GM23338 (cell line): ENCODE results near the gene SHROOM2. TPM values are rescaled to one million over a fixed set of nuclear protein-coding genes. Genes with fewer than 3 reads are reported as not detected.

Experiments used
- ATAC-seq: fragments of 200-7000 bp; cut with Tn5 transposase; 3 replicates; pipeline ENCODE4 v1.9.1; 2020
- DNase-seq: peaks from one replicate; pipeline ENCODE4 v3.0.0-alpha.2; 2015; ENCODE audit warnings: low spot score
- H2AFZ ChIP-seq: fragments of 200-600 bp; sonication (generic); 2 replicates; pipeline ENCODE4 v1.8.0; 2016; ENCODE audit warnings: antibody characterized with exemption, mild to moderate bottlenecking, moderate library complexity
- H3F3A ChIP-seq: fragments of 200-600 bp; sonication (generic); replicated peaks from 2 replicates; pipeline ENCODE4 v1.8.0; 2017; ENCODE audit warnings: antibody characterized with exemption, mixed run types, low read depth
- H3K27ac ChIP-seq: fragments of 200-600 bp; sonication (generic); 2 replicates; pipeline ENCODE4 v1.6.1; 2016; ENCODE audit warnings: low read depth
- H3K27me3 ChIP-seq: fragments of 200-600 bp; sonication (generic); 2 replicates; pipeline ENCODE4 v1.8.0; 2016; ENCODE audit warnings: mild to moderate bottlenecking, mixed run types, moderate library complexity; ENCODE audit not compliant: insufficient read depth
- H3K36me3 ChIP-seq: fragments of 200-600 bp; sonication (generic); 2 replicates; pipeline ENCODE4 v1.8.0; 2016; ENCODE audit warnings: mild to moderate bottlenecking; ENCODE audit not compliant: insufficient read depth
- H3K4me1 ChIP-seq: fragments of 200-600 bp; sonication (generic); 2 replicates; pipeline ENCODE4 v1.8.0; 2016; ENCODE audit warnings: mild to moderate bottlenecking, moderate library complexity; ENCODE audit not compliant: insufficient read depth
- H3K4me2 ChIP-seq: fragments of 200-600 bp; sonication (generic); 2 replicates; pipeline ENCODE4 v1.7.1; 2017; ENCODE audit warnings: mixed run types
- H3K4me3 ChIP-seq: fragments of 200-600 bp; sonication (generic); 2 replicates; pipeline ENCODE4 v1.6.1; 2016; ENCODE audit warnings: mixed run types
- H3K79me2 ChIP-seq: fragments of 200-600 bp; sonication (generic); replicated peaks from 2 replicates; pipeline ENCODE4 v1.8.0; 2017; ENCODE audit warnings: mild to moderate bottlenecking; ENCODE audit not compliant: insufficient read depth
- H3K9me2 ChIP-seq: fragments of 200-600 bp; sonication (generic); 2 replicates; pipeline ENCODE4 v1.8.0; 2017; ENCODE audit not compliant: insufficient read depth
- H4K20me1 ChIP-seq: fragments of 200-600 bp; sonication (generic); replicated peaks from 2 replicates; pipeline ENCODE4 v1.8.0; 2017; ENCODE audit warnings: mild to moderate bottlenecking; ENCODE audit not compliant: insufficient read depth
- H3K27ac Mint-ChIP-seq: 2 replicates; pipeline ENCODE4 v1.8.0; 2020; ENCODE audit warnings: inconsistent platforms, mild to moderate bottlenecking, moderate library complexity, mixed read lengths
- H3K27me3 Mint-ChIP-seq: 3 replicates; pipeline ENCODE4 v1.8.0; 2022; ENCODE audit warnings: low read depth, mild to moderate bottlenecking, moderate library complexity, mixed read lengths, inconsistent platforms; ENCODE audit not compliant: insufficient read depth, poor library complexity
- H3K36me3 Mint-ChIP-seq: 3 replicates; pipeline ENCODE4 v1.8.0; 2021; ENCODE audit warnings: low read depth, mild to moderate bottlenecking, inconsistent platforms, moderate library complexity, mixed read lengths
- H3K4me1 Mint-ChIP-seq: 3 replicates; pipeline ENCODE4 v1.8.0; 2020; ENCODE audit warnings: mild to moderate bottlenecking, inconsistent platforms, mixed read lengths
- H3K4me3 Mint-ChIP-seq: 3 replicates; pipeline ENCODE4 v1.8.0; 2021; ENCODE audit warnings: moderate library complexity, mild to moderate bottlenecking, inconsistent platforms, mixed read lengths
- H3K9me3 Mint-ChIP-seq: 3 replicates; pipeline ENCODE4 v1.8.0; 2020; ENCODE audit warnings: moderate library complexity, mild to moderate bottlenecking, inconsistent platforms, mixed read lengths
- CREB1 ChIP-seq: fragments of 250-450 bp; sonication (Bioruptor Pico); IDR thresholded peaks from 2 replicates; pipeline ENCODE4 v1.5.0; 2020; ENCODE audit warnings: low read depth, mild to moderate bottlenecking, moderate library complexity
- CTCF ChIP-seq, 2 experiments: fragments of 200-600 bp in 1 of 2; sonication (generic) in 1 of 2; conservative IDR thresholded peaks; 2 replicates each; pipeline versions ENCODE4 v1.5.1 to v1.6.1; 2016 to 2017; ENCODE audit warnings: antibody characterized with exemption in 2 of 2, low read depth in 2 of 2, mild to moderate bottlenecking in 2 of 2, moderate library complexity in 1 of 2
- ETS1 ChIP-seq: IDR thresholded peaks from 2 replicates; pipeline ENCODE4 v1.6.1; 2016; ENCODE audit warnings: antibody characterized with exemption
- EZH2 ChIP-seq: fragments of 200-600 bp; sonication (generic); IDR thresholded peaks from one replicate; pipeline ENCODE4 v1.8.0; 2017; ENCODE audit warnings: antibody characterized with exemption, mild to moderate bottlenecking, low read depth; ENCODE audit not compliant: unreplicated experiment
- EZH2phosphoT487 ChIP-seq: fragments of 200-600 bp; sonication (generic); IDR thresholded peaks from one replicate; pipeline ENCODE4 v1.8.1; 2018; ENCODE audit warnings: antibody characterized with exemption; ENCODE audit not compliant: unreplicated experiment
- JUNB ChIP-seq: IDR thresholded peaks from one replicate; pipeline ENCODE4 v1.6.1; 2016; ENCODE audit warnings: antibody characterized with exemption; ENCODE audit not compliant: unreplicated experiment
- NANOG ChIP-seq: IDR thresholded peaks from 2 replicates; pipeline ENCODE4 v1.6.1; 2016; ENCODE audit warnings: antibody characterized with exemption, borderline replicate concordance
- POLR2AphosphoS5 ChIP-seq: IDR thresholded peaks from 2 replicates; pipeline ENCODE4 v1.6.1; 2016; ENCODE audit warnings: antibody characterized with exemption, low read depth
- REST ChIP-seq: IDR thresholded peaks from one replicate; pipeline ENCODE4 v1.6.1; 2018; ENCODE audit warnings: antibody characterized with exemption; ENCODE audit not compliant: unreplicated experiment
- STAT1 ChIP-seq: IDR thresholded peaks from one replicate; pipeline ENCODE4 v1.6.1; 2016; ENCODE audit warnings: antibody characterized with exemption; ENCODE audit not compliant: unreplicated experiment
- ZNF114 ChIP-seq: fragments of 250-450 bp; sonication (Bioruptor Pico); IDR thresholded peaks from 2 replicates; pipeline ENCODE4 v1.5.0; 2020; ENCODE audit warnings: mild to moderate bottlenecking, moderate library complexity
- ZNF331 ChIP-seq: fragments of 250-450 bp; sonication (Bioruptor Pico); IDR thresholded peaks from 2 replicates; pipeline ENCODE4 v1.5.0; 2020; ENCODE audit warnings: low read depth, mild to moderate bottlenecking, moderate library complexity
- ZNF462 ChIP-seq: fragments of 250-450 bp; sonication (Bioruptor Pico); IDR thresholded peaks from 2 replicates; pipeline ENCODE4 v1.5.0; 2020; ENCODE audit warnings: mild to moderate bottlenecking, moderate library complexity
- polyA plus RNA-seq: library from polyadenylated mRNA; unstranded; fragments of >200 nt; fragmentation: Nextera tagmentation; extraction: Ambion mirVana; gene quantifications from 2 replicates; pipeline ENCODE4 v1.2.1, GENCODE V29; 2016
- total RNA-seq: library from RNA; depleted of rRNA; stranded (reverse); fragments of >200 nt; shearing (Covaris generic); gene quantifications from 2 replicates; pipeline ENCODE4 v1.2.3, GENCODE V29; 2014

SHROOM2 gene
- total and polyA plus RNA-seq, 2 experiments from 2014 or later = 3.5 to 15.8 TPM

GRCh38 chrX:9897761-9898161 is 111.5 kb downstream of the SHROOM2 start:
- H3K4me1 ChIP-seq = no peaks in the 10 kb centered on the region
- H3F3A ChIP-seq = no peaks in the 10 kb centered on the region
- Mint-ChIP-seq H3K36me3 (peaks cover 10% of the 10 kb centered on the region), H3K4me1 (peaks cover 7% of the 10 kb centered on the region), H3K9me3 (no peaks in the 10 kb centered on the region), H3K27me3 (peaks cover 2% of the 10 kb centered on the region), H3K27ac (no peak overlapping the region), H3K4me3 (no peak overlapping the region)
- H3K9me2 ChIP-seq = no peaks in the 10 kb centered on the region
- no peaks in the 10 kb centered on the region for H3K36me3 ChIP-seq
- H3K4me3 ChIP-seq = no peak overlapping the region
- ATAC-seq = no peak
- H2AFZ ChIP-seq = no peak overlapping the region
- no peak for DNase-seq
- no peak for TF ChIP-seq EZH2
- no peak for TF ChIP-seq STAT1
- no peak for TF ChIP-seq POLR2AphosphoS5
- no peak for TF ChIP-seq ZNF462 (CRISPR knock-in tag)
- no peak for TF ChIP-seq JUNB
- TF ChIP-seq ZNF331 (CRISPR knock-in tag) = no peak
- no peak for TF ChIP-seq REST
- TF ChIP-seq ETS1 = no peak
- TF ChIP-seq CTCF (conservative IDR thresholded peaks at IDR 0.05; ENCODE audit: low read depth in 2 of 2) = no peak
- TF ChIP-seq ZNF114 (CRISPR knock-in tag) = no peak
- no peak for TF ChIP-seq CREB1 (CRISPR knock-in tag)
- no peak for TF ChIP-seq EZH2phosphoT487
- no peak for TF ChIP-seq NANOG
- no peaks in the 10 kb centered on the region for H3K27me3 ChIP-seq
- no peak overlapping the region for H3K4me2 ChIP-seq
- no peaks in the 10 kb centered on the region for H3K79me2 ChIP-seq
- H4K20me1 ChIP-seq = no peaks in the 10 kb centered on the region
- H3K27ac ChIP-seq = no peak overlapping the region
